ENCODE measurements around the gene RPS6KB1. TPM values are rescaled to one million over a fixed set of nuclear protein-coding genes. Genes with fewer than 3 reads are reported as not detected.

RPS6KB1 gene
- total and polyA plus RNA-seq, 10 of the 15 experiments (the other 5 are each of a cell fraction or from before 2014, with no cell fraction given): 6.6 to 33.2 (median 26.0) TPM

DNA sequence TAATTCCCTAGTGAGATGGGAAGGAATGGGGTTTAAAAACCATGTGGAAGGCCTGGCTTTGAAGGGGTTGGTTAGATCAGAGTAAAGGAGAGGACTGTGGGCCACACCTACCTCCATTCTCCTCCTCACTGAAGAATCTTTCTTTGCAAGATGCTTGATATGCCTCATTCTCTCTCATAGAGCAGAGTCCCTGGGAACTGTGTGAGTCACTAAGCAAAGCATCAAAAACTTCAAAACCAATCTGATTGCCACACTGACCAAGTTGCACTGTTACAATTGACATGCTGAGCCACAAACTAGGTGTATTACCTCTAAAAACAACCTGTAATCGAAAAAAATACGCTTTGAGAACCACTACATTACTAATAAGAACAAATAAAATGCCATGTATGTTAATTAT is 2.2 kb upstream of the RPS6KB1 start:
- H3K4me1 ChIP-seq (ENCODE audit: control insufficient read depth, insufficient read depth, low read length): no peaks in the 10 kb centered on the region
- intact Hi-C loops (cut with micrococcal nuclease; ENCODE audit: unreplicated experiment): no loop called here
- ATAC-seq: no peak
- no peak overlapping the region for H3K9ac ChIP-seq (ENCODE audit: control insufficient read depth, insufficient read depth, low read length)
- H4K20me1 ChIP-seq (ENCODE audit: control insufficient read depth, insufficient read depth): no peaks in the 10 kb centered on the region
- H3K9me3 ChIP-seq (replicated peaks; ENCODE audit: control insufficient read depth, insufficient read depth, low read length): no peaks in the 10 kb centered on the region
- no peak for FAIRE-seq
- ChIA-PET SMC1A (ENCODE audit: uncharacterized antibody, unreplicated experiment) (interaction anchor here (1.6 to 3.8 kb wide), 2 partner anchors 129 to 138 kb away, joined by 4 to 17 read pairs; no protein-coding TSS in a partner anchor), POLR2A (interaction anchor here (1.3 kb wide), 1 partner anchor 137 kb away, joined by 4 read pairs; no protein-coding TSS in a partner anchor), RAD21 (ENCODE audit: unreplicated experiment) (interaction anchor here (1.3 kb wide), 1 partner anchor 128 kb away, joined by 3 read pairs; no protein-coding TSS in a partner anchor), CTCF (interaction anchor here (2.4 kb wide), 1 partner anchor 137 kb away, joined by 7 read pairs; no protein-coding TSS in a partner anchor)
- no peak overlapping the region for H3K4me2 ChIP-seq (ENCODE audit: control insufficient read depth, insufficient read depth)
- 98% methylated on average over 2 of the region's 2 CpGs for WGBS (ENCODE audit: insufficient coverage, insufficient replicate concordance, low lambda C conversion rate, missing lambda C conversion rate)
- no peak overlapping the region for H2AFZ ChIP-seq (ENCODE audit: control insufficient read depth, low read depth, low read length)
- TF ChIP-seq TCF7 (IDR thresholded peaks at IDR 0.05; ENCODE audit: borderline replicate concordance) (no peak), EGR1 (IDR thresholded peaks at IDR 0.05; ENCODE audit: borderline replicate concordance in 1 of 2, low read depth in 2 of 2, low read length in 2 of 2) (no peak), TARDBP (IDR thresholded peaks at IDR 0.05; ENCODE audit: borderline replicate concordance) (no peak), RCOR1 (conservative IDR thresholded peaks at IDR 0.05; ENCODE audit: low read depth, low read length) (no peak), STAT3 (IDR thresholded peaks at IDR 0.05; ENCODE audit: low read depth, low read length) (no peak), POLR2AphosphoS2 (IDR thresholded peaks at IDR 0.05; ENCODE audit: low read depth, low read length) (no peak), GATAD2B (conservative IDR thresholded peaks at IDR 0.05; ENCODE audit: low read depth) (no peak), BHLHE40 (IDR thresholded peaks at IDR 0.05; ENCODE audit: borderline replicate concordance in 1 of 2, low read depth in 2 of 2, low read length in 1 of 2) (no peak), NFYB (IDR thresholded peaks at IDR 0.05; ENCODE audit: insufficient read depth, low read depth, low read length) (no peak), BACH1 (IDR thresholded peaks at IDR 0.05; ENCODE audit: borderline replicate concordance) (no peak), FOXM1 (IDR thresholded peaks at IDR 0.05; ENCODE audit: low read depth, low read length) (no peak), EED (IDR thresholded peaks at IDR 0.05; ENCODE audit: low read depth) (no peak), RBBP5 (conservative IDR thresholded peaks at IDR 0.05) (no peak), ZNF384 (IDR thresholded peaks at IDR 0.05; ENCODE audit: borderline replicate concordance, low read depth, low read length) (no peak), ZSCAN29 (IDR thresholded peaks at IDR 0.05) (no peak), CBX5 (IDR thresholded peaks at IDR 0.05; ENCODE audit: low read depth) (no peak), MEF2B (IDR thresholded peaks at IDR 0.05; ENCODE audit: partially characterized antibody, poor library complexity, severe bottlenecking) (no peak), ZNF217 (IDR thresholded peaks at IDR 0.05) (no peak)
- TF ChIP-seq, protein P1, sequence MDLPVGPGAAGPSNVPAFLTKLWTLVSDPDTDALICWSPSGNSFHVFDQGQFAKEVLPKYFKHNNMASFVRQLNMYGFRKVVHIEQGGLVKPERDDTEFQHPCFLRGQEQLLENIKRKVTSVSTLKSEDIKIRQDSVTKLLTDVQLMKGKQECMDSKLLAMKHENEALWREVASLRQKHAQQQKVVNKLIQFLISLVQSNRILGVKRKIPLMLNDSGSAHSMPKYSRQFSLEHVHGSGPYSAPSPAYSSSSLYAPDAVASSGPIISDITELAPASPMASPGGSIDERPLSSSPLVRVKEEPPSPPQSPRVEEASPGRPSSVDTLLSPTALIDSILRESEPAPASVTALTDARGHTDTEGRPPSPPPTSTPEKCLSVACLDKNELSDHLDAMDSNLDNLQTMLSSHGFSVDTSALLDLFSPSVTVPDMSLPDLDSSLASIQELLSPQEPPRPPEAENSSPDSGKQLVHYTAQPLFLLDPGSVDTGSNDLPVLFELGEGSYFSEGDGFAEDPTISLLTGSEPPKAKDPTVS (IDR thresholded peaks at IDR 0.05; ENCODE audit: low read depth, low read length): no peak
- TF ChIP-seq, protein P2, sequence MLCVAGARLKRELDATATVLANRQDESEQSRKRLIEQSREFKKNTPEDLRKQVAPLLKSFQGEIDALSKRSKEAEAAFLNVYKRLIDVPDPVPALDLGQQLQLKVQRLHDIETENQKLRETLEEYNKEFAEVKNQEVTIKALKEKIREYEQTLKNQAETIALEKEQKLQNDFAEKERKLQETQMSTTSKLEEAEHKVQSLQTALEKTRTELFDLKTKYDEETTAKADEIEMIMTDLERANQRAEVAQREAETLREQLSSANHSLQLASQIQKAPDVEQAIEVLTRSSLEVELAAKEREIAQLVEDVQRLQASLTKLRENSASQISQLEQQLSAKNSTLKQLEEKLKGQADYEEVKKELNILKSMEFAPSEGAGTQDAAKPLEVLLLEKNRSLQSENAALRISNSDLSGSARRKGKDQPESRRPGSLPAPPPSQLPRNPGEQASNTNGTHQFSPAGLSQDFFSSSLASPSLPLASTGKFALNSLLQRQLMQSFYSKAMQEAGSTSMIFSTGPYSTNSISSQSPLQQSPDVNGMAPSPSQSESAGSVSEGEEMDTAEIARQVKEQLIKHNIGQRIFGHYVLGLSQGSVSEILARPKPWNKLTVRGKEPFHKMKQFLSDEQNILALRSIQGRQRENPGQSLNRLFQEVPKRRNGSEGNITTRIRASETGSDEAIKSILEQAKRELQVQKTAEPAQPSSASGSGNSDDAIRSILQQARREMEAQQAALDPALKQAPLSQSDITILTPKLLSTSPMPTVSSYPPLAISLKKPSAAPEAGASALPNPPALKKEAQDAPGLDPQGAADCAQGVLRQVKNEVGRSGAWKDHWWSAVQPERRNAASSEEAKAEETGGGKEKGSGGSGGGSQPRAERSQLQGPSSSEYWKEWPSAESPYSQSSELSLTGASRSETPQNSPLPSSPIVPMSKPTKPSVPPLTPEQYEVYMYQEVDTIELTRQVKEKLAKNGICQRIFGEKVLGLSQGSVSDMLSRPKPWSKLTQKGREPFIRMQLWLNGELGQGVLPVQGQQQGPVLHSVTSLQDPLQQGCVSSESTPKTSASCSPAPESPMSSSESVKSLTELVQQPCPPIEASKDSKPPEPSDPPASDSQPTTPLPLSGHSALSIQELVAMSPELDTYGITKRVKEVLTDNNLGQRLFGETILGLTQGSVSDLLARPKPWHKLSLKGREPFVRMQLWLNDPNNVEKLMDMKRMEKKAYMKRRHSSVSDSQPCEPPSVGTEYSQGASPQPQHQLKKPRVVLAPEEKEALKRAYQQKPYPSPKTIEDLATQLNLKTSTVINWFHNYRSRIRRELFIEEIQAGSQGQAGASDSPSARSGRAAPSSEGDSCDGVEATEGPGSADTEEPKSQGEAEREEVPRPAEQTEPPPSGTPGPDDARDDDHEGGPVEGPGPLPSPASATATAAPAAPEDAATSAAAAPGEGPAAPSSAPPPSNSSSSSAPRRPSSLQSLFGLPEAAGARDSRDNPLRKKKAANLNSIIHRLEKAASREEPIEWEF (IDR thresholded peaks at IDR 0.05; ENCODE audit: insufficient replicate concordance, low read depth, low read length): no peak
- no peaks in the 10 kb centered on the region for H3K27me3 ChIP-seq (replicated peaks in 1 of 2; ENCODE audit: control insufficient read depth in 2 of 2, insufficient read depth in 2 of 2, low read length in 1 of 2)
- peaks cover 34% of the 10 kb centered on the region for H3K79me2 ChIP-seq (ENCODE audit: control insufficient read depth, insufficient read depth, low read length)
- BruUV-seq (replicated peaks): TSS peak; percentile 68
- in situ Hi-C loops (cut with MboI): no loop called here
- DNase-seq (ENCODE audit: low read depth, low spot score): no peak
- no peak overlapping the region for H3K4me3 ChIP-seq
- 0 out of 4 replicates have a peak, but pooled peaks cover 0 to 5% of the 10 kb centered on the region in 2 experiments for H3K36me3 ChIP-seq (ENCODE audit: control insufficient read depth in 2 of 2, insufficient read depth in 2 of 2, low read length in 1 of 2)
- no peak overlapping the region for H3K27ac ChIP-seq (ENCODE audit: control insufficient read depth, insufficient read depth)

Measured in GM12878 (cell line).